SK-N-SH treated with all-trans-retinoic acid at 6 μM for 48 hours (cell line): ENCODE results near the gene HSPA4.

ENCODE experiments used
- ARNTL ChIP-seq: fragments of 450-650 bp; formaldehyde crosslinking; IDR thresholded peaks from 2 replicates; pipeline ENCODE4 v1.5.0; 2020; ENCODE audit warnings: low read depth, mild to moderate bottlenecking, moderate library complexity, borderline replicate concordance
- BACH2 ChIP-seq: fragments of 250-450 bp; sonication (Bioruptor Pico); IDR thresholded peaks from 2 replicates; pipeline ENCODE4 v1.9.0; 2021; ENCODE audit warnings: mild to moderate bottlenecking, borderline replicate concordance
- CSDC2 ChIP-seq: fragments of 250-450 bp; sonication (Bioruptor Pico); IDR thresholded peaks from 2 replicates; pipeline ENCODE4 v1.5.0; 2020; ENCODE audit warnings: mild to moderate bottlenecking, moderate library complexity
- GLIS3 ChIP-seq: fragments of 250-450 bp; sonication (Bioruptor Pico); IDR thresholded peaks from 2 replicates; pipeline ENCODE4 v1.5.0; 2020; ENCODE audit warnings: mild to moderate bottlenecking, moderate library complexity
- OSR1 ChIP-seq: fragments of 250-450 bp; sonication (Bioruptor Pico); IDR thresholded peaks from 2 replicates; pipeline ENCODE4 v1.8.0; 2022; ENCODE audit warnings: moderate library complexity, mild to moderate bottlenecking, inconsistent platforms
- RARB ChIP-seq: fragments of 250-450 bp; sonication (Bioruptor Pico); IDR thresholded peaks from 2 replicates; pipeline ENCODE4 v1.8.0; 2021; ENCODE audit warnings: mild to moderate bottlenecking, moderate library complexity
- ZFP3 ChIP-seq: fragments of 250-450 bp; sonication (Bioruptor Pico); IDR thresholded peaks from 2 replicates; pipeline ENCODE4 v1.5.0; 2020; ENCODE audit warnings: mild to moderate bottlenecking, moderate library complexity
- ZNF8 ChIP-seq: fragments of 450-650 bp; formaldehyde crosslinking; IDR thresholded peaks from 2 replicates; pipeline ENCODE4 v1.5.0; 2020; ENCODE audit warnings: mild to moderate bottlenecking, moderate library complexity
- TF ChIP-seq, protein P1 (sequence below): fragments of 250-450 bp; sonication (Bioruptor Pico); IDR thresholded peaks from 2 replicates; pipeline ENCODE4 v1.8.0; 2020; ENCODE audit warnings: mild to moderate bottlenecking, moderate library complexity, borderline replicate concordance

DNA sequence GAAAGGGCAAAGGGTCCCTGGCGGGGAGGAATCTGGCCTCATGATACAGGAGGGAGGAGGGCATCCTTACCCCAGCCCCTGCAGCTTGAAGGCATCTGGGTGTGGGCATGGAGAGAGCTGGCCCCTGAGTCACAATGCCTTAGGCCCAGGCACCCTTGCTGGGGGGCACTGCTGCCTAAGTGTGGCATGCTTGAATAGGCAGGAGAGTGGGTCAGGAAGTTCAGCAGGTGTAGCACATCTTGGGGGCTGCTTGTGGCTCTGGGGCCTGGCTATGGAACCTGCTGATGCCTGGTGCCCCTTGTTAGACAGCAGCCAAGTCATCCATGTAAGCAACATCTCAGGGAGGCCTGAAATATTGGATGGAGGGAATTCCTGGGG lies 63.1 kb downstream of the HSPA4 start:
- TF ChIP-seq, protein P1, sequence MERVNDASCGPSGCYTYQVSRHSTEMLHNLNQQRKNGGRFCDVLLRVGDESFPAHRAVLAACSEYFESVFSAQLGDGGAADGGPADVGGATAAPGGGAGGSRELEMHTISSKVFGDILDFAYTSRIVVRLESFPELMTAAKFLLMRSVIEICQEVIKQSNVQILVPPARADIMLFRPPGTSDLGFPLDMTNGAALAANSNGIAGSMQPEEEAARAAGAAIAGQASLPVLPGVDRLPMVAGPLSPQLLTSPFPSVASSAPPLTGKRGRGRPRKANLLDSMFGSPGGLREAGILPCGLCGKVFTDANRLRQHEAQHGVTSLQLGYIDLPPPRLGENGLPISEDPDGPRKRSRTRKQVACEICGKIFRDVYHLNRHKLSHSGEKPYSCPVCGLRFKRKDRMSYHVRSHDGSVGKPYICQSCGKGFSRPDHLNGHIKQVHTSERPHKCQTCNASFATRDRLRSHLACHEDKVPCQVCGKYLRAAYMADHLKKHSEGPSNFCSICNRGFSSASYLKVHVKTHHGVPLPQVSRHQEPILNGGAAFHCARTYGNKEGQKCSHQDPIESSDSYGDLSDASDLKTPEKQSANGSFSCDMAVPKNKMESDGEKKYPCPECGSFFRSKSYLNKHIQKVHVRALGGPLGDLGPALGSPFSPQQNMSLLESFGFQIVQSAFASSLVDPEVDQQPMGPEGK = no peak
- no peak for TF ChIP-seq ARNTL (CRISPR knock-in tag)
- TF ChIP-seq ZNF8 = no peak
- TF ChIP-seq BACH2 (CRISPR knock-in tag) = no peak
- TF ChIP-seq OSR1 = no peak
- TF ChIP-seq CSDC2 (CRISPR knock-in tag) = no peak
- TF ChIP-seq GLIS3 (CRISPR knock-in tag) = no peak
- no peak for TF ChIP-seq ZFP3 (CRISPR knock-in tag)
- no peak for TF ChIP-seq RARB (CRISPR knock-in tag)
